T-helper 2 cell (primary cell): Measurements from ENCODE around the gene MAN2A2.
A peak's percentile ranks its signal among the peaks of the same experiment; 100 is the strongest.
"Not testable (repeated sequence)": the region's sequence is repeated elsewhere in the genome, so short reads cannot be mapped to it uniquely, and the experiment has no call there.

Experiments
- DNase-seq, 5 experiments: peaks; one replicate each; pipeline versions ENCODE4 v3.0.0 to v3.0.0-alpha.2; 2012 to 2022

The MAN2A2 gene

GRCh38 chr15:90922712-90923322 is 19.7 kb downstream of the MAN2A2 start:
- peak in 1 of 5 experiments; percentile 80 for DNase-seq

- DNase-seq = peak in 1 of 5 experiments; percentile 61
Observed at GRCh38 chr15:90924375-90924774, 21.3 kb downstream of the MAN2A2 start.

- DNase-seq = not testable (repeated sequence)
Observed at GRCh38 chr15:90926766-90927165, 23.7 kb downstream of the MAN2A2 start.

- DNase-seq = not testable (repeated sequence)
Observed at GRCh38 chr15:90928106-90928505, 25.0 kb downstream of the MAN2A2 start.

DNA sequence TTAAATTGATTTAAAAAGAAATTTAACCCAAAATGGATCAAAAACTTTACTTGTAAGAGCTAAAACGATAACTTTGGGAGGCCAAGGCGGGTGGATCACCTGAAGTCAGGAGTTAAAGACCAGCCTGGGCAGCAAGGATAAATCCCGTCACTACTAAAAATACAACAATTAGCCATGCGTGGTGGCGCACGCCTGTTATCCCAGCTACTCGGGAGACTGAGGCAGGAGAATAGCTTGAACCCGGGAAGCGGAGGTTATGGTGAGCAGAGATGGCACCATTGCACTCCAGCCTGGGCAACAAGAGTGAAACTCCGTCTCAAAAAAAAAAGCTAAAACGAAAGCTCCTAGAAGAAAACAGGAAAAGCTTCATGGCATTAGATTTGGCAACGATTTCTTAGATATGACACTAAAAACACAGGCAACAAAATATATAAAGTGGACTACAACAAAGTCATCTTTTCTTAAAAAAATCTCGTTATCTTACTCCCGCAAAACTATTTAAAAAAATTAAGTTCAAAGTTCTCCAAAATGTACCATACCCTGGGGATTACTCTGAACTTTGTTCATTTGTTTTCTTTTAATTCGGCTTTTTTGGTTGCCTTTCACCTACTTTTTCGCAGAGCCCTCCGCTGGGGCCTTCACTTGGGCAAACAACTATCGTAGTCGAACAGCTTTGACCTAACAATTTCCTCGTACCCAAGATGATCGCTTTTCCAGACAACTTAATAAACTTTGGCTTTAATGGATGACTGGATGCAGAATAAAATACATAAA is 26.3 kb downstream of the MAN2A2 start:
- peak in 1 of 5 experiments; percentile 34 for DNase-seq

- peak in 1 of 5 experiments; percentile 24 for DNase-seq
Observed at GRCh38 chr15:90930861-90931574, 27.9 kb downstream of the MAN2A2 start.

DNA sequence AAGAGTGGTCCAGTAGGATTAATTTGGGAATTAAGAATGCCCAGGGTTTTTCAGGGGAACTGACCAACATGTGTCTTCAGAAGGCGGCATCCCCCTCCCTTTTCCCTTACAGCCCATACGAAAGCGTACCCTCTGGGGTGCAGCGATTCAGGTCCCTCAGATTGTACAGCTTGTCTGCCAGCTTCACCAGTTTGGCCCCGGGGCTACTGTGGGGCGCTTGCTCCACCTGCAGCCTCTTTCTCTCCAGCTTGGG is 28.4 kb downstream of the MAN2A2 start:
- no peak for DNase-seq

- peak; percentile 76 to 95 (median 84) for DNase-seq
Observed at GRCh38 chr15:90931828-90932659, 28.9 kb downstream of the MAN2A2 start, which contains the start of gene HDDC3. TSS of gene HDDC3 (minus strand) at chr15:90932549. CDS start at chr15:90932540, 9 bp downstream.

DNA sequence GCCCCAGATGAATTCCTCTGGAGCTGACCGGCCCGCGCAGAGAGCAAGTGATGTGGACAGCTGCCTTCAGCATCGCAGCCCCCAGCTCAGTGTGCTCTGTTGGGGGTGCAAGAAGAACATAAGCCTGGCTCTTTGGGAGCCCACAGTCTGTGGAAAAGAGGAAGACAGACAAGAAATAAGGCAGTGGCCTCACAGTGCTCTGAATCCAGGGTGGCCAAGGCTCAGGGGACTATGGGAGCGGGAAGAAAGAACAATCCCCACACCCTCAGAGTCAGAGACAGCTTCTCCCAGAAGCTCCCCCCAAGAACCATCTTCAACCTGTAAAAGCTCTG is 29.5 kb downstream of the MAN2A2 start:
- no peak for DNase-seq

- DNase-seq = no peak
Observed at GRCh38 chr15:90933301-90933700, 30.2 kb downstream of the MAN2A2 start.

- peak; percentile 63 to 92 (median 80) for DNase-seq
Observed at GRCh38 chr15:90934256-90934948, 31.3 kb downstream of the MAN2A2 start.

DNA sequence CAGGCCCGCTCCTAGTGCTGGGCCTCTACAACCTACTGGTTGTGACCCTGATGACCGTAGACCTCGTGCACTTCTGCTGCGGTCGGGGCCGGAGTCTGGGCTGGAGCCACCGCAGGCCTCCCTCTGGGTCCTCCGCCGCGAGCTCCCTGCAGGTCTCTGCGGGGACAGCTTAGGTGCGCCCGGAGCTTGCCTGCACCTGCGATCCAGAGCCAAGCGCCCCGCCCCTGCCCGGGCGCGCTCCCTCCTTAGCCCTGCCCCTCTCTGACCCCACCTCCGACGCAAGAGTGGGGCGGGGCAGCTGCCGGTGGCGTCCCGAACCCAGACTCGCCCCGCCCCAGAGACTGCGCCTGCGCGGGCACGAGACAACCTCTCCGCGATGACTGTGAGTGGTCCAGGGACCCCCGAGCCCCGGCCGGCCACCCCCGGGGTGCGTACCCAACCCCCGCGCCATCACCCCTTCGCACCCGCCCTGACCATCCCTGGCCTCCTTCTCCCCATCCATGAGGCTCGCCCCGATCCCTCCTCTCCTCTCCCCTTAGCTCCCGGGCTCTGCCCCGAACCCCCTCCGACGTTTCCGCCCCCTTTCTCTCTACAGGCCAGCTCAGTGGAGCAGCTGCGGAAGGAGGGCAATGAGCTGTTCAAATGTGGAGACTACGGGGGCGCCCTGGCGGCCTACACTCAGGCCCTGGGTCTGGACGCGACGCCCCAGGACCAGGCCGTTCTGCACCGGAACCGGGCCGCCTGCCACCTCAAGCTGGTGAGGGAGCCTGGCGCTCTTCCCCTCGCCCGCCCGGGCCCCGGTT is 32.0 kb downstream of the MAN2A2 start, which contains the start of gene UNC45A:
Gene UNC45A (plus strand): TSS at position 337 of the 803 bp plus-strand sequence. CDS start 40 bp downstream, at position 377.
- DNase-seq = peak; percentile 90 to 95 (median 93)

DNA sequence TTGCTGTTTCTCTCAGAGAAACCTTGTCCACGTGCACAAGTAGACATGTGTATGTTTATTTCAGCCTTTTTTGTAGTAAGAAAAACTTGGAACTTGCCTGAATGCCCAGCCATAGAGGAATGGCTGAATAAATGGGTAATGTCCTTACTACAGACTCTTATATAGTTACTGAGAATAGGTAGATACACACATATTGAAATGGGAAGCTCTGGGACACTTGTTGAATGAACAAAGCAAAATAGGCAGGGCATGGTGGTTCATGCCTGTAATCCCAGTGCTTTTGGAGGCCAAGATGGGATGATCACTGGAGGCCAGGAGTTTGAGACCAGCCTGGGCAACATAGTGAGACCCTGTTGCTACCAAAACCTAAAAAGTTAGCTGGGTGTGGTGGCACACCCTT is 33.7 kb downstream of the MAN2A2 start:
- DNase-seq = no peak

DNA sequence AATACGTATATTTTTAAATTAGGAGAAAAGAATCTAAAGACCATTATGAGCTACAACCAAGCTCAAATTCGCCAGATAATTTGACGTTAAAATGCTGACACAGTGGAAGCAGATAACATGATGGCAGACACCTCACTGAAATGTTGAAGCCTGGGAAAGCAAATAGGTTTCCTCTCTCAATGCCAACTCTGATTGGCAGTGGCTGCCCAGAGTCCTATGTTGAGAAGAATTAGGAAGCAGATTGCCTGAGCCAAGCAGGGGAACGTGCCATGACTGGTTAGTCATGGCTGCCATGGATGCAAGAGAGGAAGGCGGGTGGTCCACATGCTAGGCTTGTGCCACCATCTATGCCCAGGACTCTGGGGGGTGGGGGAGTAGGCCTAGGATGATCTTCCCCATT is 35.2 kb downstream of the MAN2A2 start:
- DNase-seq = no peak

DNA sequence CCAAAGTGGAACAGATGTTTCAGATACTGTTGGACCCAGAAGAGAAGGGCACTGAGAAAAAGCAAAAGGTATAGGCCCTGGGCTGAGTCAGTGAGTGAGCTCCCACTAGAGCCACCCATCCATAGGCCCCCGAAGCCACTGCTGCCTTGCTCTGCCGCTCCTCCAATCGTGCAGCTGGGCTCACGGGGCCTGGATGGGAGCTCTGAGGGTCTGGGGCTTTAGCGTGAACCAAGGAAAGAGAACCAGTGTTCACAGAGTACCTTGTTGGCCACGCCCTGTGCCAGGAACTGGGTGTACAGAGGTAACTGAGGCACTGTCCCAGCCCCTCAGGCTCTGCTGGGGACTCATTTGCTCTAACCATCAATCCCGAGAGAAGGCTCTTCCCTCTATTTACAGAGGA is 36.7 kb downstream of the MAN2A2 start:
- no peak for DNase-seq

- no peak for DNase-seq
Observed at GRCh38 chr15:90941038-90941437, 37.9 kb downstream of the MAN2A2 start.

- DNase-seq = no peak
Observed at GRCh38 chr15:90942354-90943120, 39.4 kb downstream of the MAN2A2 start.

GRCh38 chr15:90945091-90945490 is 42.0 kb downstream of the MAN2A2 start:
- DNase-seq = no peak

DNA sequence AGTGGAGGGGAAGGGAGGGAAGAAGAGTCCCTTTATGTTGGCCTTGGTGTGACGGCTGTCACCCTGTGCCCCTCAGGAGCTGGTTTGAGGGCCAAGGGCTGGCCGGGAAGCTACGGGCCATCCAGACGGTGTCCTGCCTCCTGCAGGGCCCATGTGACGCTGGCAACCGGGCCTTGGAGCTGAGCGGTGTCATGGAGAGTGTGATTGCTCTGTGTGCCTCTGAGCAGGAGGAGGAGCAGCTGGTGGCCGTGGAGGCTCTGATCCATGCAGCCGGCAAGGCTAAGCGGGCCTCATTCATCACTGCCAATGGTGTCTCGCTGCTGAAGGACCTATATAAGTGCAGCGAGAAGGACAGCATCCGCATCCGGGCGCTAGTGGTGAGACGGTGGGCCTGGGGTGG is 43.4 kb downstream of the MAN2A2 start:
- no peak for DNase-seq

- DNase-seq = no peak
Observed at GRCh38 chr15:90946941-90947576, 44.0 kb downstream of the MAN2A2 start.
